ENCODE results near the gene DDIAS.
"Not testable (repeated sequence)": the region's sequence is repeated elsewhere in the genome, so short reads cannot be mapped to it uniquely, and the experiment has no call there.

- TF ChIP-seq CTCF (IDR thresholded peaks at IDR 0.05 in 4 of 5, conservative IDR thresholded peaks at IDR 0.05 in 1 of 5); POLR2A (IDR thresholded peaks at IDR 0.05): not testable (repeated sequence)
Measured at GRCh38 chr11:82854916-82855315, 46.6 kb upstream of the DDIAS start.

All from gastrocnemius medialis (tissue), 4 donors.